Stimulated activated naive CD8-positive, alpha-beta T cell treated with anti-CD3 and anti-CD28 coated beads, Interleukin-15, Interleukin-2, amounts not matched to agents 100 ng/mL and 50 ng/mL, for 24 hours (primary cell): ENCODE measurements around the gene TLCD5.

ENCODE experiments used
- H3K27ac Mint-ChIP-seq: one replicate; pipeline ENCODE4 v1.8.0; 2021; ENCODE audit warnings: mild to moderate bottlenecking, mixed read lengths
- H3K27me3 Mint-ChIP-seq: one replicate; pipeline ENCODE4 v1.8.0; 2021; ENCODE audit warnings: mixed read lengths
- H3K36me3 Mint-ChIP-seq: one replicate; pipeline ENCODE4 v1.8.0; 2021; ENCODE audit warnings: low read depth, mixed read lengths
- H3K4me1 Mint-ChIP-seq: one replicate; pipeline ENCODE4 v1.8.0; 2021; ENCODE audit warnings: low read depth, mixed read lengths
- H3K4me3 Mint-ChIP-seq: one replicate; pipeline ENCODE4 v1.8.0; 2021; ENCODE audit warnings: mild to moderate bottlenecking, mixed read lengths
- H3K9me3 Mint-ChIP-seq: one replicate; pipeline ENCODE4 v1.8.0; 2021; ENCODE audit warnings: mixed read lengths

TLCD5 gene

GRCh38 chr11:120324932-120325810 lies at the start of gene TLCD5:
TLCD5 (plus strand) TSS chr11:120325299; CDS start chr11:120327442, 2,143 bp downstream.
- H3K27ac Mint-ChIP-seq, result no peak within 1 kb of the TSS

DNA sequence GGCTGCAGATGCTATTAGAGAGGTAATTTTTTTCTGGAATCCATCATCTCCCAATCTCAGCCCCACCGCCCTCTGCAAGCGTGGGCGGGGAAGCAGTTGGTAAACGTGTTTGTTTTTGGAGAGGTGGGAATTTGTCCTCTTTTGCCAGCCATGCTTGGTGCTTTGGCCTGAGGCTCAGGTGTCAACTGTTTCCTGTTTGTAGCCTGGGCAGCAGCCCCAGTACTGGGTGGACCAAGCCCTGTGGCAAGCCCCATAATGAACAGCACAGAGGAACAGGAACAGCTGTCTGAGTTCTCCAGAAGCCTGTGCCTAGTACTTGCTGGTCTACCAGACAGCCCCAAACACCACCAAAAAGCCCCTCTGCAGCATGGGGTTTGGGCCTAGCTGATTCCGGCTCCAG lies 45.6 kb upstream of the TLCD5 start:
- H3K4me3 Mint-ChIP-seq, result no peak overlapping the region
- no peak overlapping the region for H3K27ac Mint-ChIP-seq
- H3K27me3 Mint-ChIP-seq, result peaks cover 12% of the 10 kb centered on the region

More at GRCh38 chr11:120324932-120325810, at the start of gene TLCD5:
- Mint-ChIP-seq H3K9me3 (no peaks in the 10 kb centered on the region), H3K4me1 (peaks cover 27% of the 10 kb centered on the region), H3K27me3 (peaks cover 71% of the 10 kb centered on the region), H3K36me3 (no peaks in the 10 kb centered on the region), H3K4me3 (peak within 1 kb of the TSS; percentile 77)

DNA sequence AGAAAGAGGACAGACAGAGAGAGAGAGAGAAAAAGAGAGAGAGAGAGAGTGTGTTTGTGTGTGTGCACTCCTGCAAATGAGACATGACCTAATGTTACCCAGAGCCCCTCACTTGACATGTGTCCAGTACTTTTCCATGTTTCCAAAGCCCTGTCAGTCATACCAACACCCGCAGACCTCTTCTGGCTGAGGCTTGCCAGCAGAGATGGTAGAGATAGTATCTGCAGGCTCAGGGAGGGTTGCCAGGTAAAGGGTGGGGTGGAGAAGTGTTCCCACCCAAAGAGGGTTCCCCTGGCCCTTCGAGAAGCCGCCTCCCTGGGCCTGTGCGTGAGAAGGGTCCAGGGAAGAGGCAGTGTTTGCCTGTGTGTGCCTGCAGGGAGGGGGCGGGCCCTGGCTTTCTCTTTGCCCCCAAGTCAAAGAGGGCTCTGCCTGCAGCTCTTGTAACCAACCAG lies 44.5 kb upstream of the TLCD5 start:
- Mint-ChIP-seq H3K27me3 (peaks cover 5% of the 10 kb centered on the region), H3K36me3 (no peaks in the 10 kb centered on the region), H3K9me3 (no peaks in the 10 kb centered on the region), H3K4me3 (no peak overlapping the region), H3K4me1 (no peaks in the 10 kb centered on the region), H3K27ac (no peak overlapping the region)

More for the DNA sequence above, 45.6 kb upstream of the TLCD5 start:
- H3K4me1 Mint-ChIP-seq, result no peaks in the 10 kb centered on the region
- no peaks in the 10 kb centered on the region for H3K9me3 Mint-ChIP-seq
- H3K36me3 Mint-ChIP-seq, result no peaks in the 10 kb centered on the region

- no peak overlapping the region for H3K4me3 Mint-ChIP-seq
- no peak overlapping the region for H3K27ac Mint-ChIP-seq
- no peaks in the 10 kb centered on the region for H3K4me1 Mint-ChIP-seq
- no peaks in the 10 kb centered on the region for H3K36me3 Mint-ChIP-seq
- peaks cover 5% of the 10 kb centered on the region for H3K27me3 Mint-ChIP-seq
- H3K9me3 Mint-ChIP-seq, result no peaks in the 10 kb centered on the region
Measured at GRCh38 chr11:120281143-120281795, 43.8 kb upstream of the TLCD5 start.

DNA sequence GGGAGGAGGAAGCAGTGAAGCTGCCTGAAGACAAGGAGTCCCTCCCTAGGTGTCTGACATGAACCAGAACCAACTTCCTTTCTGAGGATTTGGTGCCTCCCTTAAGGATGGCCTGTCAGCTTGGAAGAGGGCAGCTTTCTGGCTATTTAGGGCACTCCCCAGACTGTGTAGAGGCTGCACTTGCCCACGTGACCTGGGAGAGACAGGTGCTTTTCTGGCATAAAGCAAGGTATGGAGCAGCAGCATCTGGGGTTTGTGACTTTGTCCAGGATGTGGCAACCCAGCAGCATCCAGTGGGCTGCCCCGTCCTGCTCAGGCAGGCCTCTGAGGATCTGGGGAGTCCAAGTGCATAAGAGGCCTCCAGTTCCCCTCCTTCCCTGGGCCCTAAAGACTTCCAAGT lies 42.0 kb upstream of the TLCD5 start:
- no peak overlapping the region for H3K4me3 Mint-ChIP-seq
- H3K9me3 Mint-ChIP-seq, result no peaks in the 10 kb centered on the region
- peaks cover 12% of the 10 kb centered on the region for H3K27me3 Mint-ChIP-seq
- H3K27ac Mint-ChIP-seq, result no peak overlapping the region
- H3K36me3 Mint-ChIP-seq, result no peaks in the 10 kb centered on the region
- no peaks in the 10 kb centered on the region for H3K4me1 Mint-ChIP-seq

DNA sequence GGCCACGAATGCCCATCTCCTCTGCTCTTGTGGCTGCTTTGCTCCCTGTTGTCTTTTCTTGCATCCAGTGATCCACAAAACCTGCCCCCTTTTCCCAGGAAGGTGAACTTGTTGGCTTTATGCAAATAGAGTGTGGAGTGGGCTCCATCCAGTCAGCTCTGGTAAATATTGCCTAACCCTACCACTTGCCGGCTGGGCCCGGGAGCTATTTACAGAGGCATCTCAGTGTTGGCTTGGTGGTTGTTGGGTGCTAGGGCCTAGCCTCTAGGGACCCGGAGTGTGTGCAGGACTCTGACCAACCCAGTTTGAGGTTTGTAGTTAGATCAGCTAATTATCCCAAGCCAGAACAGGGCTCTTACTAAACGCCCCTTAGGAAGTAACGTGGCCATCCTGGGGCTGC lies 40.8 kb upstream of the TLCD5 start:
- Mint-ChIP-seq H3K27me3 (peaks cover 18% of the 10 kb centered on the region), H3K4me1 (no peaks in the 10 kb centered on the region), H3K36me3 (no peaks in the 10 kb centered on the region), H3K4me3 (no peak overlapping the region), H3K9me3 (no peaks in the 10 kb centered on the region), H3K27ac (no peak overlapping the region)

DNA sequence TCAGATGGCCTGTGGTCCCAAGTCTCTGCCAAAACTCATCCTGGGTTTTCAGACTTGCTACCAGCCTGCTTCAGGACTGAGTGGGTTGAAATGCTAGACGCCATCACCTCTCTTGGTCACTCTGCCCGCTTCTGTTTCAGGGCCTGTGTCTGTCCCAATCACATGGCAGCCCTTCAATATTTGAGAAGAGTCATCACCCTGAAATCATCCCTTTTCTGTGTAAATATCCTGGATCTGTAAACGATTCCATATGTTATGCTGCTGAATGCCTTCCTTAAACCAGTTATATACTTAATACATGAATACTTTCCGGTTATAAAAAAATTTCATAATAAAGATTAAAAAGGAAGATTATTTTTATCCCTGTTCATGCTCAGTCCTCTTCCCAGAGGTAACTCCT lies 39.8 kb upstream of the TLCD5 start:
- H3K27ac Mint-ChIP-seq, result no peak overlapping the region
- H3K36me3 Mint-ChIP-seq, result no peaks in the 10 kb centered on the region
- peaks cover 25% of the 10 kb centered on the region for H3K27me3 Mint-ChIP-seq
- H3K4me3 Mint-ChIP-seq, result no peak overlapping the region
- H3K9me3 Mint-ChIP-seq, result no peaks in the 10 kb centered on the region
- H3K4me1 Mint-ChIP-seq, result no peaks in the 10 kb centered on the region

DNA sequence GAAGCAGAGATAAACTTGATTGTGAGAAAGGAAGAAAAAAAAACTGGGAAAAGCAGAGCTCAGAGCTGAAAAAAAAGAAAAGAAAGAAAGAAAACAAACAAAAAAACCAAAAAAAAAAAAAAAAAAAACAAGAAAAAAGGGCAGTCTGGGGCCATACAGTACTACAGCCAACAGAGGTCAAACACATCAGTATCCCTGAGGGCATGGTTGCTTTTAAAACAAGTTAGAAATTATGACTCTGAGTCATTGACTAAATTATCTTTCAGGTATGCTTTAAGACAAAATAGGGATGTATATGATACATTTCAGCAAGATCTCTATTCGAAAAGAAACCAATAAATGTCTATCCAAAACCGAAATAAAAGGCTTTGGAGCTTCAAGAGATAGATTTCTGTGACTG lies 37.1 kb upstream of the TLCD5 start:
- Mint-ChIP-seq H3K36me3 (no peaks in the 10 kb centered on the region), H3K9me3 (no peaks in the 10 kb centered on the region), H3K4me3 (no peak overlapping the region), H3K27me3 (peaks cover 40% of the 10 kb centered on the region), H3K4me1 (no peaks in the 10 kb centered on the region), H3K27ac (no peak overlapping the region)

DNA sequence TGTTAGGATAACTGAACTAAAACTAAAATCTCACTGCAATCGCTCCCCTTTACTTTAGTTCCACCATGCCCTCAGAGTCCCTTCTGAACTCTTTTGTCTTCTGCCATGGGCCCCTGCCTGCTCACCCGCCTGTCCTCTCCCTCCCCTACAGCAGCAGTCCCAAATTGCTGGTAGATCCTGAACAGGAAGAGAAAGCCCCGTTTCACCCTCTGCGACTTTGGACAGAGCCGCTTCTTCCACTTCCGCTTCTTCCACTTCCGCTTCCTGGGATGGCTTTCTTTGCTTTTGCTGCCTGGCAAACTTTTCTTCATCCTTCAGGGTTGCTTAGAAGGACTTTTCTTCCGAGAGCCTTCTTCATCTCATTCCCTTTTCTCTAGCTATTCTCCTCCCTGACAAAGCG lies 35.7 kb upstream of the TLCD5 start:
- H3K36me3 Mint-ChIP-seq, result no peaks in the 10 kb centered on the region
- no peak overlapping the region for H3K4me3 Mint-ChIP-seq
- H3K4me1 Mint-ChIP-seq, result no peaks in the 10 kb centered on the region
- no peak overlapping the region for H3K27ac Mint-ChIP-seq
- H3K27me3 Mint-ChIP-seq, result peaks cover 54% of the 10 kb centered on the region
- no peaks in the 10 kb centered on the region for H3K9me3 Mint-ChIP-seq

DNA sequence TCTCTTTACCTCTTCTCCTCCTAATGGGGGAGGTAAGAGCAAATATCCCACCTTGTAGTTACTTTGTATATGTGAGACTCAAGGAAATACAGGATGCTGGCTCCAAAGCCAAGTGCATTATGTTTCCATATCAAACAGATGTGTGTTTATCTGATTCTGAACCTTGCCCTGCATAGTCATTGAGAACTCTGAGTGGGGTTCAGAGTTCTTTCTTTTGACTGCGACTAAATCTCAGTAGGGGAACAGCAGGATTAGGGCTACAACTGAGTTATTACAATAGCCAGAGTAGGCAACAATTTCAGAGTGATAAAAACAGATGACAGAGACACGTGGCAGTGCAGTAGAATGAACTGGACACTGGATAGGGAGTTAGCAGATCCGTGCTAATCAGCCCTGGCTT lies 34.1 kb upstream of the TLCD5 start:
- Mint-ChIP-seq H3K27me3 (peaks cover 62% of the 10 kb centered on the region), H3K4me1 (no peaks in the 10 kb centered on the region), H3K9me3 (no peaks in the 10 kb centered on the region), H3K36me3 (no peaks in the 10 kb centered on the region), H3K4me3 (no peak overlapping the region), H3K27ac (no peak overlapping the region)

DNA sequence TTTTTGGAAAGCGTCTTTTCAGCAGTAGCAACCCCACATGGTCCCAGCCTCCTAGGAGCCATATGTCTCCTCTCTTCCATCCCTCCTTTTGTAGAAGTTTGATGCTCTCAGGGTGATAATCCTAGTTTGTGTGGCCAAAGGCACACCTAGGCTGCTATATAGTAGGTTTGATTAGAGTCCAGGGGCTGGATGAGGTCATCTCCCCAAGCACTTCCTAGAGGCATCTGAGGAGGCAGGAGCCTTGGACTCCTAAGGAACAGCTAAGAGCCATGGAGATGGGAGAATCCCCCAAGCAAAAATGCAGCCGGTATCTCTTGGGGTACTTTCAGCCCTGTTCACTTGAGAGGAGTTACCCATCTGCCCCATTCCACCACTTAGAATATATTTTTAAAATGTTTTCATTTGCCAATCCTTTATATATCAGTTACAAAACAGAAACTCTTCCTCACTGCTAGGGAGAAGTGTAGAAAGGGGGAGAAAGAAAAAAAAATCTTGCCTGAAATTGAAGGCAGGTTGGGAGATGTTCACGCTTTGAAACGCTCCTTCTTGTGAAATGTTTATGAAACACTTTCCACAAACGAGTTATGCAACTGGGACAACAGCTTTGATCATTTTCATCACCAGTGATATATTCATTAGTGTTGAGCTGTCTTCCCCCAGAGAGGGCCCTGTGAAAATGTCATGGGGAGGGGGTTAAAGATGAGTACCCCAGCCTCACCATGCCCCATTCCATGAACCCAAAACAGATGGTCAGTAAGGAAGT lies 31.9 kb upstream of the TLCD5 start:
- H3K4me3 Mint-ChIP-seq, result no peak overlapping the region
- H3K9me3 Mint-ChIP-seq, result no peaks in the 10 kb centered on the region
- no peaks in the 10 kb centered on the region for H3K4me1 Mint-ChIP-seq
- H3K36me3 Mint-ChIP-seq, result no peaks in the 10 kb centered on the region
- no peak overlapping the region for H3K27ac Mint-ChIP-seq
- H3K27me3 Mint-ChIP-seq, result peaks cover 70% of the 10 kb centered on the region

GRCh38 chr11:120294096-120294495 lies 31.0 kb upstream of the TLCD5 start:
- Mint-ChIP-seq H3K27ac (no peak overlapping the region), H3K36me3 (no peaks in the 10 kb centered on the region), H3K9me3 (no peaks in the 10 kb centered on the region), H3K4me3 (no peak overlapping the region), H3K4me1 (no peaks in the 10 kb centered on the region), H3K27me3 (peaks cover 66% of the 10 kb centered on the region)

- no peaks in the 10 kb centered on the region for H3K9me3 Mint-ChIP-seq
- H3K27ac Mint-ChIP-seq, result no peak overlapping the region
- no peaks in the 10 kb centered on the region for H3K36me3 Mint-ChIP-seq
- H3K4me1 Mint-ChIP-seq, result no peaks in the 10 kb centered on the region
- no peak overlapping the region for H3K4me3 Mint-ChIP-seq
- H3K27me3 Mint-ChIP-seq, result peaks cover 61% of the 10 kb centered on the region
Measured at GRCh38 chr11:120295099-120295498, 30.0 kb upstream of the TLCD5 start.

- Mint-ChIP-seq H3K36me3 (no peaks in the 10 kb centered on the region), H3K27me3 (peaks cover 59% of the 10 kb centered on the region), H3K4me1 (no peaks in the 10 kb centered on the region), H3K27ac (no peak overlapping the region), H3K4me3 (no peak overlapping the region), H3K9me3 (no peaks in the 10 kb centered on the region)
Measured at GRCh38 chr11:120296554-120296953, 28.5 kb upstream of the TLCD5 start.

DNA sequence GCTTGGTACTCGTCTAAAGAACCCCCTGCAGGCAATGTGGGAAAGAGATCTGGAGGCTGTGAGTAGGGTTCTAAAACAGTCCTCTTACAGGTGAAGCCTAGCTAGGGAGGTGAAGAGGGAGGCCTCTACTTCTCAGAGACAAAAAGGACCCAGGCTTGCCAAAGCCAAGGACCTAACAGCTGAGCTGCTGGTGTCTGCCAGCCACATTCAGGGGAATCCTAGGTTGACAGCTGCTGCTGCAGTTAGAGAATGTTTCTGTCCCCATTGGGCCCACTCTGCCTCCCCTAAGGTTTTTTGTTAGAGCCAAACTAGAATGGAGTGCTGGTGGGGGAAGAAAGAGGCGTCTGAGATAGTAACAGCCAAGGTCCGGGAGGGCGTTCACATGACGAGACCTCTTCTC lies 26.6 kb upstream of the TLCD5 start:
- Mint-ChIP-seq H3K4me1 (no peaks in the 10 kb centered on the region), H3K9me3 (no peaks in the 10 kb centered on the region), H3K4me3 (no peak overlapping the region), H3K27ac (no peak overlapping the region), H3K27me3 (peaks cover 52% of the 10 kb centered on the region), H3K36me3 (no peaks in the 10 kb centered on the region)
